Liver (tissue), 9 donors: ENCODE measurements around the gene RASD2. TPM values are rescaled to one million over a fixed set of nuclear protein-coding genes. Genes with fewer than 3 reads are reported as not detected.

ENCODE experiments used
- DNase-seq: peaks from one replicate; pipeline ENCODE4 v3.0.0-alpha.2; 2017; ENCODE audit warnings: low spot score
- H3K27ac ChIP-seq, 2 donors: one replicate each; pipeline ENCODE4 v1.7.0; 2013; ENCODE audit warnings: inconsistent platforms in 2 of 2, low read length in 2 of 2, control low read depth in 1 of 2, low read depth in 1 of 2, mild to moderate bottlenecking in 1 of 2
- H3K27me3 ChIP-seq, 4 donors: one replicate each; pipeline versions ENCODE4 v1.6.1 to v1.7.0; 2013; ENCODE audit warnings: low read length in 3 of 4, inconsistent platforms in 1 of 4, mild to moderate bottlenecking in 1 of 4, moderate library complexity in 1 of 4; ENCODE audit not compliant: control insufficient read depth in 4 of 4, insufficient read depth in 4 of 4
- H3K36me3 ChIP-seq, 4 donors: one replicate each; pipeline versions ENCODE4 v1.6.1 to v1.7.0; 2013; ENCODE audit warnings: low read length in 3 of 4, mild to moderate bottlenecking in 3 of 4, low read depth in 1 of 4, moderate library complexity in 1 of 4; ENCODE audit not compliant: control insufficient read depth in 4 of 4, insufficient read depth in 3 of 4
- H3K4me1 ChIP-seq, 4 donors: one replicate each; pipeline versions ENCODE4 v1.6.1 to v1.7.0; 2013; ENCODE audit warnings: low read length in 3 of 4, mild to moderate bottlenecking in 3 of 4, moderate library complexity in 1 of 4; ENCODE audit not compliant: control insufficient read depth in 4 of 4, insufficient read depth in 4 of 4
- H3K4me3 ChIP-seq, 3 donors: one replicate each; pipeline versions ENCODE4 v1.6.1 to v1.7.0; 2013; ENCODE audit warnings: low read length in 3 of 3, control low read depth in 1 of 3, low read depth in 1 of 3, mild to moderate bottlenecking in 1 of 3
- H3K9ac ChIP-seq, 2 donors: one replicate each; pipeline ENCODE4 v1.7.0; 2013; ENCODE audit warnings: low read length in 2 of 2, mild to moderate bottlenecking in 2 of 2, moderate library complexity in 2 of 2, control low read depth in 1 of 2, low read depth in 1 of 2
- H3K9me3 ChIP-seq, 4 donors: one replicate each; pipeline versions ENCODE4 v1.6.1 to v1.7.0; 2013; ENCODE audit warnings: low read length in 3 of 4; ENCODE audit not compliant: control insufficient read depth in 4 of 4
- ATF3 ChIP-seq: IDR thresholded peaks from 2 replicates; pipeline ENCODE4 v1.6.1; 2016; ENCODE audit warnings: antibody characterized with exemption
- CTCF ChIP-seq: fragments of 150-350 bp; IDR thresholded peaks from 2 replicates; pipeline ENCODE4 v1.5.1; 2017; ENCODE audit warnings: improper control_type of control experiment, low read depth, low read length; ENCODE audit not compliant: missing input control
- EGR1 ChIP-seq, 2 donors: IDR thresholded peaks; 2 replicates each; pipeline ENCODE4 v1.6.1; 2016 to 2018; ENCODE audit warnings: antibody characterized with exemption in 2 of 2, low read depth in 2 of 2
- FOXA2 ChIP-seq: IDR thresholded peaks from 2 replicates; pipeline ENCODE4 v1.6.1; 2016; ENCODE audit warnings: antibody characterized with exemption
- GABPA ChIP-seq, 2 donors: IDR thresholded peaks in 1 of 2; conservative IDR thresholded peaks in 1 of 2; 2 replicates each; pipeline ENCODE4 v1.6.1; 2016; ENCODE audit warnings: antibody characterized with exemption in 2 of 2, mild to moderate bottlenecking in 1 of 2, moderate library complexity in 1 of 2
- HNF4A ChIP-seq, 2 donors: conservative IDR thresholded peaks; 2 replicates each; pipeline ENCODE4 v1.6.1; 2016; ENCODE audit warnings: antibody characterized with exemption in 2 of 2, mild to moderate bottlenecking in 2 of 2
- HNF4G ChIP-seq: IDR thresholded peaks from 2 replicates; pipeline ENCODE4 v1.6.1; 2016; ENCODE audit warnings: antibody characterized with exemption
- JUND ChIP-seq, 2 donors: IDR thresholded peaks; 2 replicates each; pipeline ENCODE4 v1.6.1; 2016; ENCODE audit warnings: antibody characterized with exemption in 2 of 2
- MAX ChIP-seq: IDR thresholded peaks from 2 replicates; pipeline ENCODE4 v1.6.1; 2016; ENCODE audit warnings: antibody characterized with exemption
- NR2F2 ChIP-seq: IDR thresholded peaks from 2 replicates; pipeline ENCODE4 v1.6.1; 2016; ENCODE audit warnings: antibody characterized with exemption
- RAD21 ChIP-seq, 2 donors: IDR thresholded peaks; 2 replicates each; pipeline ENCODE4 v1.6.1; 2016; ENCODE audit warnings: antibody characterized with exemption in 2 of 2, mild to moderate bottlenecking in 2 of 2
- REST ChIP-seq: IDR thresholded peaks from 2 replicates; pipeline ENCODE4 v1.6.1; 2016; ENCODE audit warnings: antibody characterized with exemption, mild to moderate bottlenecking
- RXRA ChIP-seq, 2 donors: IDR thresholded peaks; 2 replicates each; pipeline ENCODE4 v1.6.1; 2017 to 2018; ENCODE audit warnings: antibody characterized with exemption in 2 of 2, mild to moderate bottlenecking in 1 of 2
- SP1 ChIP-seq: IDR thresholded peaks from 2 replicates; pipeline ENCODE4 v1.6.1; 2018; ENCODE audit warnings: antibody characterized with exemption, mild to moderate bottlenecking
- TAF1 ChIP-seq: conservative IDR thresholded peaks from 2 replicates; pipeline ENCODE4 v1.6.1; 2016; ENCODE audit warnings: antibody characterized with exemption, mild to moderate bottlenecking
- YY1 ChIP-seq: IDR thresholded peaks from 2 replicates; pipeline ENCODE4 v1.6.1; 2016; ENCODE audit warnings: antibody characterized with exemption, mild to moderate bottlenecking
- ZBTB33 ChIP-seq: IDR thresholded peaks from 2 replicates; pipeline ENCODE4 v1.6.1; 2016; ENCODE audit warnings: antibody characterized with exemption
- WGBS: extraction: QIAGEN DNeasy Blood & Tissue Kit; methylation state at CpG from one replicate; pipeline ENCODE4 v1.1.7; 2013; 5-methylcytosine and 5-hydroxymethylcytosine counted together
- polyA plus RNA-seq, 2 donors: library from polyadenylated mRNA; stranded (reverse) in 1 of 2; unstranded in 1 of 2; fragments of 200-250 nt in 1 of 2; fragments of >200 nt in 1 of 2; fragmentation: Nextera tagmentation in 1 of 2; extraction: Ambion mirVana in 1 of 2; gene quantifications; one replicate each; pipeline versions ENCODE4 v1.2.1 to v1.2.3, GENCODE V29; 2013 to 2015
- total RNA-seq, 2 donors: library from RNA; depleted of rRNA; stranded (reverse); fragments of >200 nt; gene quantifications; one replicate each; pipeline ENCODE4 v1.2.3, GENCODE V29; 2014
- donor health status: healthy.
- donor health status: healthy.
- donor health status: healthy.
- donor health status: healthy.
- donor health status: healthy.

The RASD2 gene
- total and polyA plus RNA-seq, 4 donors: under 0.01 to 0.05 TPM; not detected in 2

- H3K4me3 ChIP-seq: no peak overlapping the region
- no peaks in the 10 kb centered on the region for H3K4me1 ChIP-seq
- 69% methylated on average over 14 of the region's 14 CpGs for WGBS
- peaks cover 0 to 7% (median 0%) of the 10 kb centered on the region in 4 donors for H3K27me3 ChIP-seq
- no peak overlapping the region for H3K9ac ChIP-seq
- H3K36me3 ChIP-seq: no peaks in the 10 kb centered on the region
- H3K9me3 ChIP-seq: no peaks in the 10 kb centered on the region
- no peak for DNase-seq
- TF ChIP-seq RXRA (IDR thresholded peaks at IDR 0.05) (no peak), ZBTB33 (no peak), ATF3 (no peak), NR2F2 (no peak), TAF1 (no peak), HNF4A (conservative IDR thresholded peaks at IDR 0.05) (no peak)
- no peak overlapping the region for H3K27ac ChIP-seq
These were observed 42.4 kb upstream of the RASD2 start for GRCh38 chr22:35498026-35498800.

- Histone ChIP-seq H3K9ac (no peak overlapping the region), H3K27ac (no peak overlapping the region), H3K9me3 (no peaks in the 10 kb centered on the region), H3K4me3 (no peak overlapping the region), H3K36me3 (no peaks in the 10 kb centered on the region), H3K4me1 (no peaks in the 10 kb centered on the region), H3K27me3 (peaks cover 0 to 11% (median 0%) of the 10 kb centered on the region in 4 donors)
- TF ChIP-seq HNF4A (conservative IDR thresholded peaks at IDR 0.05): no peak
- WGBS: 69% methylated on average over 3 of the region's 3 CpGs
- no peak for DNase-seq
These were observed 37.8 kb upstream of the RASD2 start for GRCh38 chr22:35502836-35503235.

- no peak overlapping the region for H3K27ac ChIP-seq
- DNase-seq: no peak
- no peaks in the 10 kb centered on the region for H3K36me3 ChIP-seq
- no peak overlapping the region for H3K4me3 ChIP-seq
- peaks cover 0 to 7% (median 0%) of the 10 kb centered on the region in 4 donors for H3K27me3 ChIP-seq
- no peaks in the 10 kb centered on the region for H3K9me3 ChIP-seq
- no peak overlapping the region for H3K9ac ChIP-seq
- H3K4me1 ChIP-seq: no peaks in the 10 kb centered on the region
- 62% methylated on average over 7 of the region's 7 CpGs for WGBS
- TF ChIP-seq YY1: no peak
- TF ChIP-seq SP1: no peak
- TF ChIP-seq NR2F2: no peak
- TF ChIP-seq REST: no peak
- no peak for TF ChIP-seq MAX
- TF ChIP-seq ATF3: no peak
- no peak for TF ChIP-seq GABPA (IDR thresholded peaks at IDR 0.05 in 1 of 2, conservative IDR thresholded peaks at IDR 0.05 in 1 of 2)
- TF ChIP-seq CTCF: no peak
- TF ChIP-seq EGR1 (IDR thresholded peaks at IDR 0.05; ENCODE audit: low read depth in 2 of 2): no peak
- no peak for TF ChIP-seq JUND (IDR thresholded peaks at IDR 0.05)
- no peak for TF ChIP-seq HNF4G
- TF ChIP-seq RAD21 (IDR thresholded peaks at IDR 0.05): no peak
- TF ChIP-seq FOXA2: no peak
These were observed 35.0 kb upstream of the RASD2 start for GRCh38 chr22:35505399-35506258.
